Activated CD4-positive, alpha-beta T cell treated with anti-CD3 and anti-CD28 coated beads, Interleukin-2, amount 10 ng/mL, durations not matched to agents 24 days and 14 days (primary cell): ENCODE results near the gene PHETA1. TPM values are rescaled to one million over a fixed set of nuclear protein-coding genes. Genes with fewer than 3 reads are reported as not detected.
"Not testable (repeated sequence)": the region's sequence is repeated elsewhere in the genome, so short reads cannot be mapped to it uniquely, and the experiment has no call there.

Source experiments
- DNase-seq: peaks from one replicate; pipeline ENCODE4 v3.0.0; 2022
- H3K27ac Mint-ChIP-seq: one replicate; pipeline ENCODE4 v1.8.0; 2022; ENCODE audit warnings: mild to moderate bottlenecking, mixed read lengths
- H3K27me3 Mint-ChIP-seq: one replicate; pipeline ENCODE4 v1.8.0; 2022; ENCODE audit warnings: mixed read lengths
- H3K36me3 Mint-ChIP-seq: one replicate; pipeline ENCODE4 v1.8.0; 2022; ENCODE audit warnings: low read depth, mild to moderate bottlenecking, mixed read lengths
- H3K4me1 Mint-ChIP-seq: one replicate; pipeline ENCODE4 v1.8.0; 2021; ENCODE audit warnings: mixed read lengths
- H3K4me3 Mint-ChIP-seq: one replicate; pipeline ENCODE4 v1.8.0; 2022; ENCODE audit warnings: mild to moderate bottlenecking, moderate library complexity, mixed read lengths
- H3K9me3 Mint-ChIP-seq: one replicate; pipeline ENCODE4 v1.8.0; 2021; ENCODE audit warnings: mixed read lengths
- intact Hi-C: fragments of 100-400 bp; cut with micrococcal nuclease; formaldehyde crosslinking; loops from one replicate; pipeline ENCODE4 v1.15.1; 2023
- total RNA-seq: library from RNA; stranded (reverse); gene quantifications from 2 replicates; pipeline ENCODE4 v1.2.3, GENCODE V29; 2022

The PHETA1 gene
- total RNA-seq, 1 donor from 2014 or later, result 3.0 TPM

DNA sequence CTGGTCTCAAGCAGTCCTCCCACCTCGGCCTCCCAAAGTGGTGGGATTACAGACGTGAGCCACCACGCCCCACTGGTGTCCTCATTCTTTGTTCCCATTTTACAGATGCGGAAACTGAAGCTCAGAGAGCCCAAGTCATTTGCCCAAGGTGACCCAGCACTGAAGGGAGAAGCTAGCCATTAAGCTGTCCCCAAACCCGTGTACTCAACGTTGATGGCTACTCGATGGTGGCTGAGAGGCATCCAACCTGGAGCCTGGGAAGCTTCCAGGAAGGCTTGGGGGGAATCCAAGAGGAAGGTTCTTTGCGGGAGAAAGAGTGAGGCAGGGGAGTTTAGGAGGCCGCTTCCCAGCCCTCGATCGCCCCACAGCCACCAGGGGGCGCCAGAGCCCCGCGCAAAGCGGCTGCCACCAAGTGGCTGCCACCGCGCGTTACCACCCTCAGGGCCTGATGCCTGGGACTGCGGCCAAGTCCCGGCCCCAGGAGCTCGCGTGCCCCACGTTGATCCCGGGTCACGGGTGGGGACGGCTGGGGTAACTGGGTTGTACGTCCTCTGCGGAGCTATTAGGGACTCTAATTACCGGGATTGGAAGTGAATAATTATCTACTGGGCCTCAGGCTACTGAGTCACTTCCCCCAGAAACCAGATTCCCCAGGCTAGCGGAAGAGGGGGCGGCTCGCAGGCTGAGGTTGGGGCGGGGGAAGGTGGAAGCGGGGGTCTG, 28.0 kb upstream of the PHETA1 start:
- Mint-ChIP-seq H3K4me1 (peaks cover 32% of the 10 kb centered on the region), H3K4me3 (peak overlapping the region; percentile 78), H3K27me3 (peaks cover 4% of the 10 kb centered on the region), H3K27ac (peak overlapping the region; percentile 70), H3K9me3 (no peaks in the 10 kb centered on the region), H3K36me3 (no peaks in the 10 kb centered on the region)
- peak; percentile 96 for DNase-seq
- intact Hi-C loops, result loop anchor here (1.0 to 5.0 kb wide), 7 partner anchors 48 to 416 kb away; partner anchors contain the start of genes ACAD10 and BRAP

DNA sequence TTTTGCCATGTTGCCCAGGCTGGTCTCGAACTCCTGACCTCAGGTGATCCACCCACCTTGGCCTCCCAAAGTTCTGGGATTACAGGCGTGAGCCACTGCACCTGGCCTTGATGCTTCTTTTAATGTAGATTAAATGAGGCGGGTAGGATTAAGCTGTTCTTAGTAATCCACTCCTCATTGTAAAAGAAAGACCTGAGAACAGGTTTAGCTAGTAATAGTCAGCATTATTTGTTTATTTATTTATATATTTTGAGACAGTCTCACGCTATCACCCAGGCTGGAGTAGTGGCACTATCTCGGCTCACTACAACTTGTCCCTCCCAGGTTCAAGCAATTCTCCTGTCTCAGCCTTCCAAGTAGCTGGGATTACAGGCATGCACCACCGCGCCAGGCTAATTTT, 27.4 kb upstream of the PHETA1 start:
- H3K4me3 Mint-ChIP-seq, H3K9me3 Mint-ChIP-seq: not testable (repeated sequence)

DNA sequence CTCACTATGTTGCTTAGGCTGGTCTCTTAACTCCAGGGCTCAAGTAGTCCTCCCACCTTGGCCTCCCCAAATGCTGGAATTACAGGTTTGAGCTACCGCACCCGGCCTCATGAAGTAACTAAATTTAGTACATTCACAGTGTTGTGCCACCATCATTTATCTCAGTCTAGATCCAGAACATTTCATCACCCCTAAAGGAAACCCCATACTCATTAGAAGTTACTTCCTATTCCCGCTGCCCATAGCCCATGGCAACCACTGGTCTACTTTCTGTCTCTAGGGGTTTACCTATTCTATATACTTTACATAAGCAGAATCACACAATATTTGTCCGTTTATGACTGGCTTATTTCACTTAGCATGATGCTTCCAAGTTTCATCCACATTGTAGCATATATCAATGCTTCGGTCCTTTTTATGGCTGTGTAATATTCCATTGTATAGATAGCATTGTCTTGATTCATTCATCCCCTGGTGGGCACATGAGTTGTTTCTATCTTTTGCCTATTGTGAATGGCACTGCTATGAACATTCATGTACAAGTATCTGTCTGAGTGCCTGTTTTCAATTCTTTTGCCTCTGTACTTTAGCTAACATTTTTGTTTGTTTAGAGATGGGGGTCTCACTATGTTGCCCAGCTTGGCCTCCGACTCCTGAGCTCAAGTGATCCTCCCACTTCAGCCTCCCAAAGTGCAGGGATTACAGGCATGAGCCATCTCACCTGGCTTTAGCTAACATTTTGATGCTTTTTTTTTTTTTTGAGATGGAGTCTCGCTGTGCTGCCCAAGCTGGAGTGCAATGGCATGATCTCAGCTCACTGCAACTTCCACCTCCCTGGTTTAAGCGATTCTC, 26.7 kb upstream of the PHETA1 start:
- DNase-seq, result no peak
- Mint-ChIP-seq H3K27ac (no peak overlapping the region), H3K9me3 (no peaks in the 10 kb centered on the region), H3K4me3 (no peak overlapping the region), H3K27me3 (peaks cover 4% of the 10 kb centered on the region), H3K36me3 (no peaks in the 10 kb centered on the region), H3K4me1 (peaks cover 29% of the 10 kb centered on the region)
- intact Hi-C loops, result loop anchor here (2.0 to 5.0 kb wide), 2 partner anchors 65 to 292 kb away; partner anchors contain the start of genes ACAD10 and BRAP

More for the DNA sequence above, 27.4 kb upstream of the PHETA1 start:
- peaks cover 32% of the 10 kb centered on the region for H3K4me1 Mint-ChIP-seq
- intact Hi-C loops, result loop anchor here (2.0 to 5.0 kb wide), 2 partner anchors 65 to 291 kb away; partner anchors contain the start of genes ACAD10 and BRAP
- not testable (repeated sequence) for H3K27me3 Mint-ChIP-seq, DNase-seq, H3K36me3 Mint-ChIP-seq, H3K27ac Mint-ChIP-seq

DNA sequence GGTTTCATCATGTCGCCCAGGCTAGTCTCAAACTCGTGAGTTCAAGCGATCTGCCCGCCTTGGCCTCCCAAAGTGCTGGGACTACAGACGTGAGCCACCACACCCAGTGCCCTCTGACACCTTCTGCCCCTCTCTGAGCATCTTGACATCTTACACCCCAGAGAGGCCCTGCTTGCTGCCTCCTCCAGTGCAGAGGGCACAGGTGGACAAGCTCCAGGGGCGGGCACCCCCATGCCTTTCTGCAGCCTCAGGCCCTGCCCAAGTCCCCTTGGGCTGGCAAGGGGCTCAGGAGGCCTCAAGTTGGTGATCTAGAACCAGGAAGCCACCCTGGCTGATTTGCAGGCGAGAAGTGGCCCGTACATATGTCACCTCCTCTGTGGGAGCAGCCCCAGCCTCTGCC, 25.6 kb upstream of the PHETA1 start:
- H3K4me3 Mint-ChIP-seq, result no peak overlapping the region
- no peak for DNase-seq
- no peak overlapping the region for H3K27ac Mint-ChIP-seq
- no peaks in the 10 kb centered on the region for H3K9me3 Mint-ChIP-seq
- H3K27me3 Mint-ChIP-seq, result peaks cover 2% of the 10 kb centered on the region
- H3K36me3 Mint-ChIP-seq, result no peaks in the 10 kb centered on the region
- peaks cover 20% of the 10 kb centered on the region for H3K4me1 Mint-ChIP-seq
- intact Hi-C loops, result no loop called here

- Mint-ChIP-seq H3K4me3 (no peak overlapping the region), H3K27me3 (peaks cover 2% of the 10 kb centered on the region), H3K27ac (no peak overlapping the region), H3K4me1 (peaks cover 13% of the 10 kb centered on the region), H3K9me3 (no peaks in the 10 kb centered on the region), H3K36me3 (no peaks in the 10 kb centered on the region)
- peak; percentile 51 for DNase-seq
- intact Hi-C loops, result no loop called here
Measured at GRCh38 chr12:111393700-111394300, 24.9 kb upstream of the PHETA1 start.

DNA sequence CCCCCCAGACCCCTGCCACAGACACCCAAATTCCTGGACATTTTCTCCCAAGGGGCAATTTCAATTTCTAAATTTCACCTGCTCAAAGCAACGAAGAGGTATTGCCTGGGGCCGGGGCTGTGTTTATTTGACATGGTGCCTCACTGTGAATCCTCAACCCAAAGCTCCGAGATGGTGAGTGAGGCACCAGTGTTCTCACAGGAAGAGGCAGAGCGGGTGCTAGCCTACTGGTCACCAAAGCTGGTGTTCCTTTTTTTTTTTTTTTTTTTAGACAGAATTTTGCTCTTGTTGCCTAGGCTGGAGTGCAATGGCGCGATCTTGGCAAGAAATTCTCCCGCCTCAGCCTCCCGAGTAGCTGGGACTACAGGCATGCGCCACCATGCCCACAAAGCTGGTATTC, 22.0 kb upstream of the PHETA1 start:
- peaks cover 6% of the 10 kb centered on the region for H3K27me3 Mint-ChIP-seq
- no peak overlapping the region for H3K27ac Mint-ChIP-seq
- no peak overlapping the region for H3K4me3 Mint-ChIP-seq
- H3K9me3 Mint-ChIP-seq, result no peaks in the 10 kb centered on the region
- intact Hi-C loops, result no loop called here
- H3K36me3 Mint-ChIP-seq, result no peaks in the 10 kb centered on the region
- DNase-seq, result no peak
- H3K4me1 Mint-ChIP-seq, result no peaks in the 10 kb centered on the region

GRCh38 chr12:111389635-111390034, 20.7 kb upstream of the PHETA1 start:
- H3K9me3 Mint-ChIP-seq, result no peaks in the 10 kb centered on the region
- no peak overlapping the region for H3K4me3 Mint-ChIP-seq
- intact Hi-C loops, result no loop called here
- no peak for DNase-seq
- no peaks in the 10 kb centered on the region for H3K36me3 Mint-ChIP-seq
- H3K27ac Mint-ChIP-seq, result no peak overlapping the region
- no peaks in the 10 kb centered on the region for H3K4me1 Mint-ChIP-seq
- peaks cover 10% of the 10 kb centered on the region for H3K27me3 Mint-ChIP-seq

GRCh38 chr12:111387747-111388323, 18.9 kb upstream of the PHETA1 start:
- Mint-ChIP-seq H3K27ac (no peak overlapping the region), H3K9me3 (no peaks in the 10 kb centered on the region), H3K4me3 (no peak overlapping the region), H3K27me3 (peaks cover 10% of the 10 kb centered on the region), H3K4me1 (no peaks in the 10 kb centered on the region), H3K36me3 (no peaks in the 10 kb centered on the region)
- no peak for DNase-seq
- intact Hi-C loops, result no loop called here

DNA sequence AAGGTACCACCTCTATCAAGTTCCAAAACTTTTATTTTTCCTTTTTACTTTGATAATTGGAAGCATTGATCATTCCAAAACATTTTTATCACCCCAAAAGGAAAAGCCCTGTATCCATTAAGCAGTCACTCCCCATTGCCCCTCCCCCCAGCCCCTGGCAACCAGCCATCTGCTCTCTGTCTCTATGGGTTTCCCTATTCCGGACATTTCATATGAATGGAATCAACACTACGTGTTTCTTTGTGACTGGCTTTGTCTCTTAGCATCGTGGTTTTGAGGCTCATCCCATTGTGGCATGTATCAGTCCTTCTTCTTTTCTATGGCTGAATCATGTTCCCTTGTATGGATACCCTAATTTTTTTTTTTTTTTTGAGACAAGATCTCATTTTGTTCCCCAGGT, 18.0 kb upstream of the PHETA1 start:
- no peak overlapping the region for H3K4me3 Mint-ChIP-seq
- H3K36me3 Mint-ChIP-seq, result no peaks in the 10 kb centered on the region
- H3K27me3 Mint-ChIP-seq, result peaks cover 11% of the 10 kb centered on the region
- intact Hi-C loops, result no loop called here
- no peaks in the 10 kb centered on the region for H3K4me1 Mint-ChIP-seq
- H3K27ac Mint-ChIP-seq, result no peak overlapping the region
- no peak for DNase-seq
- no peaks in the 10 kb centered on the region for H3K9me3 Mint-ChIP-seq

GRCh38 chr12:111384596-111384995, 15.7 kb upstream of the PHETA1 start:
- no peaks in the 10 kb centered on the region for H3K36me3 Mint-ChIP-seq
- peaks cover 13% of the 10 kb centered on the region for H3K27me3 Mint-ChIP-seq
- intact Hi-C loops, result no loop called here
- no peaks in the 10 kb centered on the region for H3K4me1 Mint-ChIP-seq
- no peak overlapping the region for H3K27ac Mint-ChIP-seq
- peak; percentile 52 for DNase-seq
- H3K4me3 Mint-ChIP-seq, result no peak overlapping the region
- H3K9me3 Mint-ChIP-seq, result no peaks in the 10 kb centered on the region

GRCh38 chr12:111379942-111380554, 11.2 kb upstream of the PHETA1 start:
- no peaks in the 10 kb centered on the region for H3K36me3 Mint-ChIP-seq
- H3K27me3 Mint-ChIP-seq, result peaks cover 9% of the 10 kb centered on the region
- peaks cover 4% of the 10 kb centered on the region for H3K9me3 Mint-ChIP-seq

DNA sequence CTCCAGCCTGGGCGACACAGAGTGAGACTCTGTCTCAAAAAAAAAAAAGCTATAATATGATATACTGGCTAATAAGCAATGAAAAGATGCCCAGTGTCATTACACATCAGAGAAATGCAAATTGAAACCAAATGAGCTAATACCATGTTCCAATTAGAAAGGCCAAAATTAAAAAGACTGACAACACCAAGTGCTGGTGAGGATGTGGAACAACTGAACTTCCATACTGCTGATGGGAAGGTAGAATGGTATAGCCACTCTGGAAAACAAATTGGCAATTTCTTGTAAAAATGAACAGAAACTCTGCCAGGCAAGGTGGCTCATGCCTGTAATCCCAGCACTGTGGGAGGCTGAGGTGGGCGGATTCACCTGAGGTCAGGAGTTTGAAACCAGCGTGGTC, 8.5 kb upstream of the PHETA1 start:
- intact Hi-C loops, result no loop called here
- H3K4me3 Mint-ChIP-seq, result no peak overlapping the region

More at GRCh38 chr12:111379942-111380554, 11.2 kb upstream of the PHETA1 start:
- Mint-ChIP-seq H3K4me1 (no peaks in the 10 kb centered on the region), H3K4me3 (no peak overlapping the region), H3K27ac (no peak overlapping the region)
- intact Hi-C loops, result no loop called here
- DNase-seq, result no peak

DNA sequence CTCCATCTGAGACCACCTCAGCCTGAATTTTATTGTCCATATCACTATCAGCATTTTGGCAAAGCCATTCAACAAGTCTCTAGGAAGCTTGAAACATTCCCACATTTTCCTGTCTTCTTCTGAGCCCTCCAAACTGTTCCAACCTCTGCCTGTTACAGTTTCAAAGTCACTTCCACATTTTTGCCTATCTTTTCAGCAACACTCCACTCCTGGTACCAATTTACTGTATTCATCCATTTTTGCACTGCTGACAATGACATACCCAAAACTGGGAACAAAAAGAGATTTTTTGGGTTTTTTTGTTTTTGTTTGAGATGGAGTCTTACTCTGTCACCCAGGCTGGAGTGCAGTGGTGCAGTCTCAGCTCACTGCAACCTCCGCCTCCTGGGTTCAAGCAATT, 4.3 kb upstream of the PHETA1 start:
- H3K4me1 Mint-ChIP-seq, H3K4me3 Mint-ChIP-seq, intact Hi-C loops, DNase-seq, H3K9me3 Mint-ChIP-seq, H3K27me3 Mint-ChIP-seq, H3K36me3 Mint-ChIP-seq, H3K27ac Mint-ChIP-seq: not testable (repeated sequence)

More for the DNA sequence above, 8.5 kb upstream of the PHETA1 start:
- Mint-ChIP-seq H3K4me1 (no peaks in the 10 kb centered on the region), H3K27me3 (peaks cover 9% of the 10 kb centered on the region), H3K9me3 (peaks cover 4% of the 10 kb centered on the region), H3K27ac (no peak overlapping the region), H3K36me3 (no peaks in the 10 kb centered on the region)
- DNase-seq, result no peak
